GM12878 (cell line): ENCODE results near the gene TBL3. TPM values are rescaled to one million over a fixed set of nuclear protein-coding genes. Genes with fewer than 3 reads are reported as not detected.

Source experiments
- ASH2L ChIP-seq: fragments of 300-600, 200-600 bp; sonication (generic); IDR thresholded peaks from 2 replicates; pipeline ENCODE4 v1.6.1; 2017; ENCODE audit warnings: low read depth, mild to moderate bottlenecking, borderline replicate concordance
- CBFB ChIP-seq: IDR thresholded peaks from 2 replicates; pipeline ENCODE4 v1.6.1; 2016; ENCODE audit warnings: antibody characterized with exemption, low read depth
- E2F8 ChIP-seq: fragments of 450-650 bp; IDR thresholded peaks from 2 replicates; pipeline ENCODE4 v1.6.1; 2018; ENCODE audit warnings: mild to moderate bottlenecking, low read depth, moderate library complexity; ENCODE audit not compliant: partially characterized antibody
- E4F1 ChIP-seq: fragments of 450-650 bp; IDR thresholded peaks from 2 replicates; pipeline ENCODE4 v1.6.1; 2018; ENCODE audit warnings: borderline replicate concordance, mild to moderate bottlenecking; ENCODE audit not compliant: partially characterized antibody
- ELK1 ChIP-seq: IDR thresholded peaks from 2 replicates; pipeline ENCODE4 v1.6.1; 2012; ENCODE audit warnings: low read depth, low read length, improper control_type of control experiment
- GABPA ChIP-seq: IDR thresholded peaks from 2 replicates; pipeline ENCODE4 v1.6.1; 2014; ENCODE audit warnings: antibody characterized with exemption, low read depth, mild to moderate bottlenecking, inconsistent platforms
- GATAD2B ChIP-seq: fragments of 450-650 bp; conservative IDR thresholded peaks from 2 replicates; pipeline ENCODE4 v1.6.1; 2017; ENCODE audit warnings: low read depth, mild to moderate bottlenecking, moderate library complexity
- LARP7 ChIP-seq: fragments of 450-650 bp; IDR thresholded peaks from 2 replicates; pipeline ENCODE4 v1.6.1; 2017; ENCODE audit warnings: mild to moderate bottlenecking
- MXI1 ChIP-seq: fragments of 150-350 bp; IDR thresholded peaks from 2 replicates; pipeline ENCODE4 v1.6.1; 2011; ENCODE audit warnings: low read depth, mild to moderate bottlenecking, inconsistent platforms, low read length, improper control_type of control experiment
- NR2F1 ChIP-seq: fragments of 450-650 bp; conservative IDR thresholded peaks from 2 replicates; pipeline ENCODE4 v1.6.1; 2017; ENCODE audit warnings: mild to moderate bottlenecking
- PAX5 ChIP-seq: IDR thresholded peaks from 2 replicates; pipeline ENCODE4 v1.6.1; 2011; ENCODE audit warnings: low read depth, low read length, borderline replicate concordance
- RAD21 ChIP-seq: IDR thresholded peaks from 2 replicates; pipeline ENCODE4 v1.6.1; 2011; ENCODE audit warnings: mild to moderate bottlenecking, low read depth, low read length, moderate library complexity; ENCODE audit not compliant: insufficient read depth
- SMAD1 ChIP-seq: fragments of 450-650 bp; IDR thresholded peaks from 2 replicates; pipeline ENCODE4 v1.6.1; 2018; ENCODE audit warnings: mild to moderate bottlenecking, low read depth; ENCODE audit not compliant: partially characterized antibody
- SPI1 ChIP-seq: IDR thresholded peaks from 2 replicates; pipeline ENCODE4 v1.6.1; 2011; ENCODE audit warnings: low read depth, mild to moderate bottlenecking, low read length, moderate library complexity, borderline replicate concordance; ENCODE audit not compliant: insufficient read depth
- SREBF1 ChIP-seq: IDR thresholded peaks from 2 replicates; pipeline ENCODE4 v1.6.1; 2012; ENCODE audit warnings: mild to moderate bottlenecking, low read length
- SUPT20H ChIP-seq: IDR thresholded peaks from 2 replicates; pipeline ENCODE4 v1.6.1; 2011; ENCODE audit warnings: low read depth, mild to moderate bottlenecking, low read length, moderate library complexity, borderline replicate concordance; ENCODE audit not compliant: control insufficient read depth
- USF1 ChIP-seq: IDR thresholded peaks from 2 replicates; pipeline ENCODE4 v1.6.1; 2011; ENCODE audit warnings: borderline replicate concordance, low read depth, mild to moderate bottlenecking, moderate library complexity, mixed read lengths, low read length; ENCODE audit not compliant: insufficient read depth; ENCODE audit errors: extremely low read length
- USF2 ChIP-seq: IDR thresholded peaks from 2 replicates; pipeline ENCODE4 v1.6.1; 2011; ENCODE audit warnings: low read depth, low read length, improper control_type of control experiment, borderline replicate concordance
- ZNF207 ChIP-seq: fragments of 450-650 bp; IDR thresholded peaks from 2 replicates; pipeline ENCODE4 v1.6.1; 2014; ENCODE audit warnings: antibody characterized with exemption, mild to moderate bottlenecking, borderline replicate concordance
- polyA plus RNA-seq, 11 experiments: library from polyadenylated mRNA; depleted of rRNA in 4 of 11; unstranded in 6 of 11; stranded (reverse) in 5 of 11; fragments of >200 nt; fragmentation: Nextera tagmentation in 4 of 11; fragmentation: Illumina TruSeq in 1 of 11; extraction: Ambion mirVana in 4 of 11; extraction: Trizol in 1 of 11; gene quantifications; 1 replicate in 1 of 11; 2 replicates in 10 of 11; pipeline versions ENCODE4 v1.2.1 to v1.2.3, GENCODE V29; 2011 to 2016; ENCODE audit warnings: inconsistent platforms in 2 of 11, missing spikeins in 2 of 11, low read depth in 1 of 11
- total RNA-seq, 4 experiments: library from RNA; depleted of rRNA in 3 of 4; stranded (reverse); fragments of >200 nt in 3 of 4; fragmentation: Illumina TruSeq in 1 of 4; extraction: Trizol in 1 of 4; gene quantifications; 2 replicates each; pipeline versions ENCODE4 v1.2.1 to v1.2.3, GENCODE V29; 2013 to 2021

The TBL3 gene
- total and polyA plus RNA-seq, 10 of the 15 experiments (the other 5 are each of a cell fraction or from before 2014, with no cell fraction given), result 1.2 to 101 (median 34.2) TPM

- TF ChIP-seq E4F1 (no peak), USF1 (no peak), SMAD1 (no peak), CBFB (no peak), ZNF207 (peak; percentile 49; the same call in 1 of the 2 replicates), LARP7 (peak; percentile 88), E2F8 (no peak), PAX5 (no peak), SPI1 (no peak), NR2F1 (peak; percentile 100), GATAD2B (peak; percentile 65), ELK1 (no peak), SUPT20H (no peak), SREBF1 (no peak), RAD21 (no peak), USF2 (no peak), ASH2L (0 out of 2 replicates have a peak, but pooled peaks have one; percentile 49), MXI1 (no peak), GABPA (no peak)
Measured at GRCh38 chr16:1983544-1984346, 11.9 kb downstream of the TBL3 start, which contains the start of gene GFER (continued).
